Activated T-cell treated with anti-CD3 and anti-CD28 coated beads for 48 hours (primary cell): Measurements from ENCODE around the gene ZNF35.

Experiments used
- DNase-seq: peaks from one replicate; pipeline ENCODE4 v3.0.0-alpha.2; 2020; ENCODE audit warnings: low read depth

Gene ZNF35

DNA sequence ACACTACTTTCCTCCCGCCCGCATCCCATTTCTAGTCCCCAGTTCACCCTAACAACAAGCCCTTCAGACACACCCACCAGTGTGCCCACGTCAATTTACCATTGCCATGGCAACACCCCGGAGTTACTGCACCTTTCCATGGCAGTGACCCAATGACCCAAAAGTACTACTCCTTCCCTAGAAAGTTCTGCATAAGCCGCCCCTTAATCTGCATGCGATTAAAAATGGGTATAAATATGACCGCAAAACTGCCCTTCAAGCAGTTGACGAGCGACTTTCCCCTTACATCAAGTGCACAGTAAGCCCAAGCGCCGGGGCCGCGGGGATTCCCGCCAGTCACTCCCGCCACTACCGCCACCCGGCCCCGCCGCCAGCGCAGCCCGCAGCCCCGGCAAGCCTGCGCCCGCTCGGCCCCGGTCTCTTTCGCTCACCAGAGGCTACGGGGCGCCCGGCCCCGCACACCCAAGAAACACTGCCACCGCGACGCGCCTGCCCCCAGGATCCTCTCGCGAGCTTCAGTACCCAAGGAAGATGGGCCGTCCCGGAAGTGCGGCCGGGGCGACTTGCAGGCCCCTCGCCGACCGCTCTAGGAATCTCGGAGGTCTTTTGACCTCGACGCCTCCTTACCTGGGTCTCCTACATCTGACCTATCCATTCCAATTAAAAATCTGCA is 36.7 kb downstream of the ZNF35 start:
- DNase-seq, result peak; percentile 53

DNA sequence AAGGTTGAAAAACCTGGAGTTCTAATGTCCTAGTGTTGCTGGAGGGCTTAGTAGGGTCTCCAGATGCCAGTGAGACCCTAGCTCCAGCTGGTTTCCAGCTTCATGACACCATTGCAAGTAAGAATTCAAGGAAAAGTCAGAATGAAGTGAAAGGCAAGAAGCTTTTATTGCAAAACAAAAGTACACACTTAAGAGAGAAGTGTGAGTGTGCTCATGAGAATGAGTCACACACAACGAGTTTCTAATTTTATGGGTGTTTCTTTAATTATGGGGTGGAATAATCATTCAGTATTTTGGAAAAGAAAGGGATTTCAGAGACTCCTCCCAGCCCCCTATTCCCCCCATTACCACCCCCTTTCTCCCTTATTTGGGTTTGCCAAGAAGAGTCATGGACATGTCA is 39.4 kb downstream of the ZNF35 start:
- no peak for DNase-seq
